Measurements from ENCODE around the gene KRTAP10-9.
"Not testable (repeated sequence)": the region's sequence is repeated elsewhere in the genome, so short reads cannot be mapped to it uniquely, and the experiment has no call there.

KRTAP10-9 gene

GRCh38 chr21:44639331-44639655 is 12.4 kb downstream of the KRTAP10-9 start:
- DNase-seq (ENCODE audit: low spot score), result no peak

GRCh38 chr21:44640761-44641160 is 13.9 kb downstream of the KRTAP10-9 start:
- no peak for DNase-seq (ENCODE audit: low spot score)

GRCh38 chr21:44643741-44644310 is 16.9 kb downstream of the KRTAP10-9 start:
- DNase-seq (ENCODE audit: low spot score), result no peak

GRCh38 chr21:44644878-44645277 is 18.0 kb downstream of the KRTAP10-9 start:
- DNase-seq (ENCODE audit: low spot score), result no peak

GRCh38 chr21:44646366-44647221 is 19.7 kb downstream of the KRTAP10-9 start, which contains the start of gene KRTAP10-11:
Gene KRTAP10-11, plus strand, starts transcription at chr21:44646414. Its CDS starts 45 bp downstream, at chr21:44646459.
- not testable (repeated sequence) for DNase-seq (ENCODE audit: low spot score)

GRCh38 chr21:44647222-44647552 is 20.3 kb downstream of the KRTAP10-9 start:
- no peak for DNase-seq (ENCODE audit: low spot score)

- no peak for DNase-seq (ENCODE audit: low spot score)
These were observed 21.8 kb downstream of the KRTAP10-9 start for GRCh38 chr21:44648557-44649311.

GRCh38 chr21:44649521-44650100 is 22.7 kb downstream of the KRTAP10-9 start:
- no peak for DNase-seq (ENCODE audit: low spot score)

GRCh38 chr21:44650265-44650972 is 23.5 kb downstream of the KRTAP10-9 start:
- no peak for DNase-seq (ENCODE audit: low spot score)

- DNase-seq (ENCODE audit: low spot score), result no peak
These were observed 24.2 kb downstream of the KRTAP10-9 start for GRCh38 chr21:44650973-44651675.

GRCh38 chr21:44653123-44653522 is 26.2 kb downstream of the KRTAP10-9 start:
- DNase-seq (ENCODE audit: low spot score), result no peak

GRCh38 chr21:44653656-44654575 is 27.0 kb downstream of the KRTAP10-9 start:
- no peak for DNase-seq (ENCODE audit: low spot score)

- no peak for DNase-seq (ENCODE audit: low spot score)
These were observed 27.8 kb downstream of the KRTAP10-9 start, which contains the start of gene KRTAP12-4 for GRCh38 chr21:44654576-44655175. Gene KRTAP12-4, minus strand, starts transcription at chr21:44654659. Its CDS starts 45 bp downstream, at chr21:44654614.

GRCh38 chr21:44656868-44657267 is 30.0 kb downstream of the KRTAP10-9 start:
- DNase-seq (ENCODE audit: low spot score), result no peak

GRCh38 chr21:44657635-44658540 is 31.0 kb downstream of the KRTAP10-9 start, which contains the start of gene KRTAP12-3:
Gene KRTAP12-3, plus strand, starts transcription at chr21:44657932. Its CDS starts 48 bp downstream, at chr21:44657980.
- DNase-seq (ENCODE audit: low spot score), result no peak

- DNase-seq (ENCODE audit: low spot score), result no peak
These were observed 31.6 kb downstream of the KRTAP10-9 start for GRCh38 chr21:44658541-44658910.

- DNase-seq (ENCODE audit: low spot score), result no peak
These were observed 32.2 kb downstream of the KRTAP10-9 start for GRCh38 chr21:44658913-44659595.

- DNase-seq (ENCODE audit: low spot score), result not testable (repeated sequence)
These were observed 34.7 kb downstream of the KRTAP10-9 start for GRCh38 chr21:44661567-44661966.

Measured in pons (tissue), 1 donor.